NCI-H524 (cell line): ENCODE measurements around the gene SIN3A.
"Not testable (repeated sequence)": the region's sequence is repeated elsewhere in the genome, so short reads cannot be mapped to it uniquely, and the experiment has no call there.

Experiments
- DNase-seq, 2 experiments: peaks; one replicate each; lab custom pipeline; 2025; lab: John Stamatoyannopoulos, UW

SIN3A gene

DNA sequence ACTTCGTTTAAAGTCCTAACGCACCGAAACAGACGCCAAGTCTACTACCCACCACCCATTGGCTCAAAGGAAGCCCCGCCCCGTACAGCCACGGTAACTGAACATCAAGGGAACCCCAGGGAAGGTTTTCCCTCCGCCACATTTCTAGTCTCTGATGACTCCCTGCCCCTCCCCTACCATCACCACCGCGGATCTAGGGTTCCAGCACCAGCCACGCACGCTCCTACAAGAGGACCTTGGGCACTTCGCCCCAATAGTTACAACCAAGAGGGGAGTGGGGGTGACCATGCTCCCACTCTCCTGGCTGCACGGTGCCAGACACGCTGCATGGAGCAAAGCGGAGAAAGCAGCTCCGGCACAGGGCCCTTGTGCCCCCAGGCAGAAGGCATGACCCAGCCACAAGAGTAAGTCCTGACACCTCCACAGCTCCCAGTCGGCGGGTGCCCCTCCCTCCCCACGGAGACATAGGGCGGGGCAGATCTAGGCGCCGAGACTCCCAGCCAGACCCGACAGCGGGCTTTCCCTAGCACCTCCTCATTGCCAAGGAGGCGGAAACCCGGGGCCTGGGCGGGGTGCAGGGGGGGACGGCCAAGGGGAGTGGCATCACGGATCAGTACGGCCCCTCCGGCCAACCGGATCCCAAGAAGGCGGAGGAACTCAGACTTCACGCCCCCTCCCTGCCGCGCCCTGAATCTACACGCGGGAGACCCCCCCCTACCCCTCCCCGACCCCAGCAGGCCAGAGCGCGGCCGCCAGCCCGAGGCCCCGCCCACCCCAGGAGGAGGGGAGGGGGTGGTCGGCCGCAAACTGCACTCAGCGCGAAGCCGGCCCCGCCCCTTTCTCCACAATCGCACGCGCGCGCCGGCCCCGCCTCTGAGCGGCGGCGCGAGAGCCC lies 936 bp downstream of the SIN3A start:
- DNase-seq, result peak; percentile 96 to 98

GRCh38 chr15:75449585-75450306 lies 1.7 kb downstream of the SIN3A start:
- no peak for DNase-seq

GRCh38 chr15:75448171-75448570 lies 3.3 kb downstream of the SIN3A start:
- DNase-seq, result not testable (repeated sequence)

DNA sequence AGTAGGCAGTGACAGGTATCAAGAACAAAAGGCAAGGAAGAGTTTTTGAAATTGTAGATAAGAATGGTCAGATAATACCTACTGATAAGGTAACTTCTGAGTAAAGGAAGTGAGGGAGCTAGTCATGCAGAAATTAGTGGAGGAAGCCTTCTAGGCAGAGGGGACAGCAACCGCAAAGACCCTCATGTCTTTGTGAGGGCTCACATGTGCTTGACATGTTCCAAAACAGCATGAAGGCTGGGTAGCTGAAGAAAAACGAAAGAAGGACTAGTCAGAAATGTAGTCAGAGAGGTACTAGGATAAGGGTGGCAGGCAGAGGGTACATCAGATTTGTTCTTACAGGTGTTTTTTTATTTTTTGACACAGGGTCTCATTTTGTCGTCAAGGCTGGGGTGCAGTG lies 5.3 kb downstream of the SIN3A start:
- DNase-seq, result no peak

DNA sequence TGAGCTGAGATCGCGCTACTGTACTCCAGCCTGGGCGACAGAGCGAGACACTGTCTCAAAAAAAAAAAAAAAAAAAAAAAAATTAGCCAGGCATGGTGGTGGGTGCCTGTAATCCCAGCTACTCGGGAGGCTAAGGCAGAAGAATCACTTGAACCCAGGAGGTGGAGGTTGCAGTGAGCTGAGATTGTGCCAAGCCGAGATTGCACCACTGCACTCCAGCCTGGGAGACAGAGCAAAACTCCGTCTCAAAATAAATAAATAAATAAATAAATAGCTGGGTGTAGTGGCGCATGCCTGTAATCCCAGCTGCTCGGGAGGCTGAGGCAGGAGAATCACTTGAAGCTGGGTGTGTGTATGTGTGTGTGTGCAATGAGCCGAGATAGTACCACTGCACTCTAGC lies 6.2 kb downstream of the SIN3A start:
- not testable (repeated sequence) for DNase-seq

DNA sequence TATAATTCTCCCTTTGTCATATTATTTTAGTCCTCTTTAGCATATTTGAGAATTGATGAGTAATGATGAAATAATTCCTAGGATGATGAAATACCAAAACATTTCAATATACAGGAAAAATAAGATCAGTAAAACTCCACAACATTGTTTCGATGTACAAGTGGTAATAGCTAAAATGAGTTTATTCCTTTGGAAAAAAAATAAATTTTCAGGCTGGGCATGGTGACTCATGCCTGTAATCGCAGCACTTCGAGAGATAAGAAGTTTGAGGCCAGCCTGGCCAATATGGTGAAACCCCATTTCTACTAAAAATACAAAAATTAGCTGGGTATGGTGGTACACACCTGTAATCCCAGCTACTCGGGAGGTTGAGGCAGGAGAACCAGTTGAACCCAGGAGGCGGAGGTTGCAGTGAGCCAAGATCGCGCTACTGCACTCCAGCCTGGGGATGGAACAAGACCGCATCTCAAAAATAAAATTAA lies 7.5 kb downstream of the SIN3A start:
- not testable (repeated sequence) for DNase-seq

GRCh38 chr15:75437721-75438120 lies 13.8 kb downstream of the SIN3A start:
- DNase-seq, result no peak

DNA sequence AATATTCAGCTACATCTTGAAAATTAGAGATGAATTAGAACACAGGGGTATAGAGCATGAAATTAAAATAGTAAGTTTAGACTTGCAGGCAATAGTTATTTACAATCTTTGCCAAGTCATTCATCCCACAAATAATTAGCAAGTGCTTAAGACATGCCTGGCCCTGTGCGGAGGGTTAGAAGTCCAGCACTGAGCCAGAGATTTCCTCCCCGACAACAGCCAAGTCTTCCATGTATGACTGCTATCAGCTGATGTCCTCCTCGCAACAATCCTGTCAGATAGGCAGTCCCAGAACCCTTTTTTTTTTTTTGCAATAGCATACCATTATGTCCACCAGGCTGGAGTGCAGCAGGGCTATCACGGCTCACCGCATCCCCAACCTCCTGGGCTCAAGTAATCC lies 14.6 kb downstream of the SIN3A start:
- no peak for DNase-seq

DNA sequence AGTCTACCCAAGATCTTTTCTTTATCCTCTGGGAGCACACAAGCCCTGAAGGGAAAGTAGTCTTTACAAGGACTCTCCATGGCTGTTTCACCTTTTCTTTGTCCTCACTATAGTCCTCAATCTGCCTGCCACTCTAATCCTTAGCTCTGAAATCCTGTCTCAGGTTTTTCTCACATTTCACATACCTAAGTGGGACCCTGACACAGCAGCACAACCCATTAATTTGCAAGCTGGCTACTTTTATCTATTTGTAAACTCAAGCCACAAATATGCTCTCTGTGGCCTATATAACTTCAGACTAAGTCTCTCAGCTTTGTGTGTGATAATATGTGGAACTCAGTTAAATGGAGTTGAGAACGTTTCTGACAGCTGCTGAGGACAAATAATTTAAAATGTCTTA lies 19.8 kb downstream of the SIN3A start:
- no peak for DNase-seq

- no peak for DNase-seq
These were observed 20.2 kb downstream of the SIN3A start for GRCh38 chr15:75431270-75431669.

GRCh38 chr15:75430259-75430658 lies 21.2 kb downstream of the SIN3A start:
- DNase-seq, result no peak

DNA sequence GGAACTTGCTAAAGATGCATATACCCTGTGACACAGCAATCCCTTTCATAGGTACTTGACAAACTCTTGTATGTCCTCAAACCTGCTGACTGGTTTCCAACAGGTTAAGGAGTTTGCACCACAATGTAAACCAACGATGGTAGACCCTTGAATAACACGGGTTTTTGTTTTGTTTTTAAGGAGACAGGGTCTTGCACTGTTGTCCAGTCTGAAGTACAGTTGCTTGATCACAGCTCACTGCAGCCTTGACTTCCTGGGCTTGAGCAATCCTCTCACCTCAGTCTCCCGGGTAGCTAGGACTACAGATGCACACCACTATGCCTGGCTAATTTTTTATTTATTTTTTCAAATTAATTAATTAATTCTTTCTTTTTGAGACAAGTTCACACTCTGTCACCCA lies 23.3 kb downstream of the SIN3A start:
- no peak for DNase-seq

GRCh38 chr15:75425966-75426500 lies 25.5 kb downstream of the SIN3A start:
- DNase-seq, result peak in 1 of 2 experiments; percentile 53

- DNase-seq, result no peak
These were observed 28.9 kb downstream of the SIN3A start for GRCh38 chr15:75422554-75422953.

DNA sequence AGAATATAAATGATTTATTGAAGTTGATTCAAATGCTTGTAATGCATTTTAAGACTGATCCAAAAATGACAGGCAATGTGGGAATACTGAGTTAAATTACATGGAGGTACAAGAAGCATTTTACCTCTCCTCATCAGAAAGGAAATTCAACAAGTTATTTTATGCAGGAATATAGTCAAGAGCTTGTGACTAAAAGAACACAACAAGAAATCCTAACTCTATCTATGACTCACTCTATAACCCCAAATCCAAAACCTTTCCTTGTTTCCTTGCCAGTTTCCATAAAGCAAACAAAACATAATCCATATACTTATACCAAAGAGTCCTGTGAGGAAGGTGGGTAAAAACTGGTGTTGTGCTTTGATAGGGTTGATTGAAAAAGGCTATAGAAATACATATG lies 30.8 kb downstream of the SIN3A start:
- no peak for DNase-seq

- DNase-seq, result no peak
These were observed 34.9 kb downstream of the SIN3A start for GRCh38 chr15:75416584-75416983.

DNA sequence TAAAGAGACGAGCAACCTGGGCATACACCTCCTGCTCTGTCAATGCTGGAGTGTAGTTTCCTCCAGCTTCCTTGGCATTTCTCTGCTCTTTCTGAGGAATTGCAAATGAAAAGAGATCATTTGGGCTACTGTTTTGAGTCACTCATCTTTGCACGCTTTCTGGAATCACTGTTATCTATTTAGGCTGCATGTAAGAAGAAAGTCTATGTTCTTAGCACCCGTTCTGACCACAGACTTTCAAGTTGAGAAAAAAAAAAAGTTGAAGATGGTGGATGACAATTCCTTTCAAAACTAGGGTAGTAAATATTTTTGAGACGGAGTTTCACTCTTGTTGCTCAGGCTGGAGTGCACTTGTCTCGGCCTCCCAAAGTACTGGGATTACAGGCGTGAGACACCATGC lies 41.3 kb downstream of the SIN3A start:
- no peak for DNase-seq

DNA sequence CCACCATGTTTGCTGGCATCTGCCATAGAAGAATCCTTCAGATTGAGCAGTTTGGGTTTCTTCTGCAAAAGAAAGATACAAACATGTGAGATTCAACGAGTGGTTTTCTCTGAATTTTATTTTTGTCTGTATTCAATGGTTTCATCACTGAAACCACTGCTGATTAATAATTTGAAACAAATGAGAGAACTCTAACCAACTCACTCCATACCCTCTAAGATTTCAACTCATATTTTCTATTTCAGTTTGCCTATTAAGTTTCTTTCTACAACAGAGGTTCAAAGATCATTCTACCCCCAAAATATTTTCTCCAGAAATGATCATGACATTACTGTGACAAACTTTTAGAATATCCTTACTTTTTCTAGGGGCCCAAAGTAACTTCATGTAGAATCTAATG lies 44.4 kb downstream of the SIN3A start:
- no peak for DNase-seq

GRCh38 chr15:75403892-75404291 lies 47.6 kb downstream of the SIN3A start:
- DNase-seq, result no peak

DNA sequence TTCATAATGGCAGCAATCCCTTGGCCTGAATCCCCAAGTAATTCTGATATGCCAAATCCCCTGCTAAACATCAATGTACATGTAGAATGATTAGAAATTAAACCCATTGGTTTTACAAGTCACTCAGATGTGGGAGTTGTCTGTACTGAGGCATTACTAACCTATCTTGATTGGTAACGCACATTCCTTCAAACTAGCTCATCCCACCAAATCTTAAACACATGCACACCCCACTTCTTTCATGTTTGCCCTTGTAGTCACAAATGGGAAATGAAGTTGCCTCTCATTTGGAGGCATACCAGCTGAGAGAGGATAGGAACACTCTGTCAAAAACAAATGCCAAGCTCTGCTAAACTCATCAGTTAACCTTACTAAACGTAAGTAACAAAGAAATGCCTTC lies 54.0 kb downstream of the SIN3A start:
- no peak for DNase-seq

DNA sequence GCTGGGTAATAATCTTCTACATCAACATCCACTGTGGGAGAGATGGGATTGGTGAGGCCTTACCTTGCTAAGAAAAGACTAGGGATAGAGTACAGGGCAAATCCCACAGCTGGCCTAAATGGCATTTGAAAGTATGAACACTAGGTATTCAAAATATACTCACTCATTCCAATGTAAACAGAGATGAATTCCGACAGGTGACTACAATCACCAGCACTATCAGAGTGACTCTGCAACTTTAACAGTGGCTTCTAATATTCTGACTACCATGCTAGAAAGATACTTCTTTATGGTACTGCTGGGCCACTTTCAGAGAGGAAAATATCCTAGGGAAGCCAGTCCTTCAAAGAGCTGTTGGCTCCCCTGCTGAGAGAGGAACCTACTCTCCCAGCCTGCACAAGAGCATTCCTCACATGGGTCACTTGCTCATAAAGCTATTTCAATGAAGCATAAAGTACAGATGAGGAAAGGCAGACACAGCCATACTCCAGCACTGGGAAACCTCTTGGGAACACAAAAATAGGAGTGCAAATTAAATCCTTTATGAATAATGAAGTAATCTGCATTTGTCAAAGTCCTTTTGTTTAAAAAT lies 61.6 kb downstream of the SIN3A start:
- no peak for DNase-seq

GRCh38 chr15:75383986-75384385 lies 67.5 kb downstream of the SIN3A start:
- DNase-seq, result not testable (repeated sequence)
